Colon (tissue), 2 donors: ENCODE data around the gene PHGDH.
"Not testable (repeated sequence)": the region's sequence is repeated elsewhere in the genome, so short reads cannot be mapped to it uniquely, and the experiment has no call there.

ENCODE experiments used
- FAIRE-seq: peaks from 2 replicates; lab custom pipeline; 2012; peaks lifted over from hg19 to GRCh38; lab: Jason Lieb, UNC
- donor health status: control.
- donor health status: control.

Gene PHGDH

DNA sequence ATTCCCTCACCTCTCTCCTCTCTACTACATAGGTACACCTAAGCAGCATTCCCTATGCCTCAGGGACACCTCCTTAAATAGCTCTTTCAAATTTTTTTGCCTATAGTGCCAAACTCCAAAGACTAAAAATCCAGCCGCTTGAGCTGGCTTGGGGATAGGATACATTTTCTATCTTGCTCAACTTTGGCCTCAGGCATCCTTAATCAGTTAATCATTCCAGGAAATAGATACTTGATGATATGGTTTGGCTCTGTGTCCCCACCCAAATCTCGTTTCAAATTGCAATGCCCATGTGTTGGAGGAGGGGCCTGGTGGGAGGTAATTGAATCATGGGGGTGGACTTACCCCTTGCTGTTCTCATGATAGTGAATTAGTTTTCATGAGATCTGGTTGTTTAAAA lies 11.4 kb upstream of the PHGDH start:
- FAIRE-seq = no peak

DNA sequence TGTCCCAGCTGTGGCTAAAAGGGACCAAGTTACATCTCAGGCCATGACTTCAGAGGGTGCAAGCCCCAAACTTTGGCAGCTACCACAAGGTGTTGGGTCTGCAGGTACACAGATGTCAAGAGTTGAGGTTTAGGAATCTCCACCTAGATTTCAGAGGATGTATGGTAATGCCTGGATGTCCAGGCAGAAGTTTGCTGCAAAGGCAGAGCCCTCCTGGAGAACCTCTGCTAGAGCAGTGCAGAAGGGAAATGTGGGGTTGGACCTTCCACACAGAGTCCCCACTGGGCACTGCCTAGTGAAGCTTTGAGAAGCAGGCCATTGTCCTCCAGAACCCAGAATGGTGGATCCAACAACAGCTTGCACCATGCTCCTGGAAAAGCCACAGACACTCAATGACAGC lies 10.1 kb upstream of the PHGDH start:
- no peak for FAIRE-seq

DNA sequence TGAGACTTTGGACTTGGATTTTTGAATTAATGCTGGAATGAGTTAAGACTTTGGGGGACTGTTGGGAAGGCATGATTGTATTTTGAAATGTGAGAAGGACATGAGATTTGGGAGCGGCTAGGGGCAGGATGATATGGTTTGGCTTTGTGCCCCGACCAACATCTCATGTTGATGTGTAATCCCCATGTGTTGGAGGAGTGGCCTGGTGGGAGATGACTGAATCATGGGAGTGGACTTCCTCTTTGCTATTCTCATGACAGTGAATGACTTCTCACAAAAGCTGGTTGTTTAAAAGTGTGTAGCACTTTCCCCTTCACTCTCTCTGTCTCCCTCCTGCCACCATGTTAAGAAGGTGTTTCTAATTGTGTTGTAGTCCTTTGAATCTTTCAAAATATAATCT lies 9.3 kb upstream of the PHGDH start:
- no peak for FAIRE-seq

DNA sequence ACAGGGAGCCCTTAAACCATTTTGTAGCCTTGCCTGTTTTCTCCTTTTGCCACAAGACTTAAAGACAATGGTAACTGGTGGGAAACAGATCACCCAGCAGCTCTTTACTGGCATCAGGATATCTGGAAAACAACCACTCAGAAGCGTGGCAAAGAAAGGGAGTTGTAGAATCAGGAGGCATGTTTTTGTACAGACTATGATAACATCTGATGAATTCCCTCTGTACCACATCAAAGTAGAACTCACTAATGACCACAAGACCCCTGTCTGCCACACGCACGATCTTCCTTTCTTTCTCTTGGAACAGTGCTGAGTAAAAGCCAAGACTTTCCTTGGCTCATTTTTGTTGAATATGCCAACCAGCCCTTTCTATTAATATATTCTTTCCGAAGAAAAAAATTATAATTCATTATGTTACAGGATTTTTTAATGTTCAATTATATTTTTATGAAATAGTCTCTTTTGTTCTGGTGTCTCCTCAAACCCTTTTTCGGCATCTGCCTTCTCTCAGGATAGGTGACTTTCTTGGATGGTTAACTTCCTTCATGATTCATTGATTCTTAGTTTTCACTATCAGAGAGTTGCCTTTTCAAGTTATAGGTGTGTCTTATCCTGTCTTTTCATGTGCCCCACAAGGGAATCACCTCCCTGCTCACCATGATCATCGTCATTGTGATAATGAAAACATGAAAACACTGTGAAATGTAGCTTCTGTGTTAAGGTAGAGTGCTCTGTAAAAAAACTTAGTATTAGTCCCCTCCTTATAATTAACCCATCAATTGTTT lies 7.9 kb upstream of the PHGDH start:
- FAIRE-seq = no peak

DNA sequence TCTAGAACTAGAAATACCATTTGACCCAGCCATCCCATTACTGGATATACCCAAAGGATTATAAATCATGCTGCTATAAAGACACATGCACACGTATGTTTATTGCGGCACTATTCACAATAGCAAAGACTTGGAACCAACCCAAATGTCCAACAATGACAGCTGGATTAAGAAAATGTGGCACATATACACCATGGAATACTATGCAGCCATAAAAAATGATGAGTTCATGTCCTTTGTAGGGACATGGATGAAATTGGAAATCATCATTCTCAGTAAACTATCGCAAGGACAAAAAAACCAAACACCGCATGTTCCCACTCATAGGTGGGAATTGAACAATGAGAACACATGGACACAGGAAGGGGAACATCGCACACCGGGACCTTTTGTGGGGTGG lies 5.1 kb upstream of the PHGDH start:
- not testable (repeated sequence) for FAIRE-seq

DNA sequence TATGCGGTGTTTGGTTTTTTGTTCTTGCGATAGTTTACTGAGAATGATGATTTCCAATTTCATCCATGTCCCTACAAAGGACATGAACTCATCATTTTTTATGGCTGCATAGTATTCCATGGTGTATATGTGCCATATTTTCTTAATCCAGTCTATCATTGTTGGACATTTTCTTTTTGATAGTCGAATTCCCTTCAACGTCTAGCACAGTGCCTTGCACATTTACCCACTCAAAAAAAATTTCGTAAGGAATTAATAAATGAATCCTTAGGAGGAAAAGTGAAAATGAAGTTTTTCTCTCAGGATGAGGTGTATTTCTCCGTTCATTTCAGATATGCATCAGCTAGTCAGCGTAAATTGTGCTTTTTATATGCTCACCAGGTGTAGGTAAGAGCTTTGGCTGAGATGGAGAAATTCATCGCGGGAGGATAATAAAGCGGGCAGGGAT lies 354 bp upstream of the PHGDH start:
- FAIRE-seq = not testable (repeated sequence)

DNA sequence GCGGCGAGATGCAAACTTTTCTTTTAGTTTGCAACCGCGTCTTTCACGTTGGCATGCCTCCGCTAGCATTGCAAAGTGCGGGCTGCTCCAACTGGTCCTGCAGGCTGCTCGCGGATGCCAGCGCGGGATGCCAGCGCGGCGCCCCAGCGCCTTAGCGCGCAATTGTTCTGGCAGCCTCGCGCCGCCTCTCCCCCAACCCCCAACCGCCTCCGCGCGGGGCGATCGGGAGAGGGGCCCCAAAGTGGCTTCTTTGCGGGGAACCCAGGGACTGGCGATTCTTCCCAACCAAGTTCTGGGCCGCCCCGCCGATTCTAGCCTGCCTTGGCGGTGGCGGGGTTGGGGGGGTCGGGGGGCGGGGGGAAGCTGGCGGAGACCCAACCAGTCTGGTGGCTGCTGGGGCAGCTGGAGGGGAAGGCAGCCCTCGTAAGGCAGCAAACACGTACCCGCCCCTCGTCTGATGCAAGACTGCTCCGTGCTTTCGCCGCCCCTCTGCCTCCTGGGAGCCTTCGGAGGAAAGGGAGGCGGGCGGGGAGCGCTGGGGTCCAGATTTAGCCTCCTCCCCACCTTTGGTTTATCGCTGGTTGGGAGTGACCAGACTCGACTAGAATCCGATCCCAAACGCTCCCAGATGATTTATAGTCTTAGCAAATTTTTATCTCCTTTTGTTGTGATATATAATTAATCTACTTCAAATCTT lies 756 bp downstream of the PHGDH start:
- FAIRE-seq = no peak

DNA sequence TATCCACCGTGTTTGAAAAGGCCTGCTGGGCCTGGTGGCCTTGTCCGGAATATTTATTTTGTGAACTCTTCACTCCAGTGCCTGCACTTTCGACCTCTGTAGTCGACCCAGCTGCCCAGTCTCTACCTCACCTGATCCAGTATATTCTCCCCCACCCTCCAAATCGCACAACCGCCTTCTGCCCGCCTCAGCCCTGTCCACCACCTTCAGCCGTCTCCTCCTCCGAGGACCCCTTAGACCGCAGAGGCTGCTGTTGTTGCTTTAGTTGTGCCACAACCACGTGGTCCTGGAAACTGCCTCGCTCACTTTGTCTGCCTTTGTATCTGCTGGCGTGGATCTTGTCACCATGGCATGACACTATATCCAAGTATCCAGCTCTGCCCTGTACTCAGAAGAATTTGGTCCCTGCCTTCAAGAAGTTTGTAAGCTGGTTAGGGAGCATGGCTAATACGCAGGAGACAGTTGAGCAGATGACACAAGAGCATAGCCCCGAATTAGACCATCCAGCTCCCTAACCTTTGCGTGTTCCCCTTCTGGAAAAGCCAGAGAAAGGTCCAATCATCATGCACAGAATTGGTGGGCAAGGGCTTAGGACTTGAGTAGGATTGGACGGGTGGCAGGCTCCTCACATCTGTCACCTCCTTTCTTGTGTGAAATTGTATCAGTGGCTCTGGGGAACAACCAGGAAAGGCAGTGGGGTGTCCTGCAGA lies 1.5 kb downstream of the PHGDH start:
- FAIRE-seq = no peak

DNA sequence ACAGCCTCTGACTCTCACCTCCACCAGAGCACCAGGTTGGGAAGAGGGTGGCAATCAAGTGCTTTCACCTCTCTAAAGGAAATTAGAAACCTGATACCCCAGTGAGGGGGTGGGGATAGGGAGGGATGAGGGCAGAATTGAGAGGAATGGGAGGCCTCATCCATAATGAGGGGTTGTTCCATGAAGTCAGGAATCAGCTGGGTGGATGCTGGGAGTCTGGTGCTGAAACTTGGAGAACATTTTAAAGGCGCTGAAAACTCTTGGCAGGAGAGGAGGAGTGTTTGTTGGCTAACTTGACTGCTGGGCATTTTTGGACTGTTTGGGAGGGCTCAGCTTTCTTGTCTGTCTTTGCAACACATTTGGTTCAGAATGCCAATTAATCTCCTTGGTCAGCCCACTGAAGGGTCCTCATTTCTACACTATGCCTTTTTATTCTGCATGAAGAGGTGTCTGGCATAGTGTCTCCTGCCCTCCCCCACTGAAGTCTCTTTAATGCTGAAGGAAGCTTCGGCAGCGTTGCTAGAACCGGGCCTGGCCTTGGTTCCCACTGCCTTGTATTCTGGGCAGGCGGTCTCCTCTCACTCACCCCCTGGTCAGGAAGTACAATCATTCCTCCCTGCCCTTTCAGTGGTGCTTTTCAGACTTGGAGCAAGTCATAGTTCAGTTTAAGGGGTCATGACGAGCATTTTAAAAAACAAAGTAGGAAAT lies 2.2 kb downstream of the PHGDH start:
- no peak for FAIRE-seq

DNA sequence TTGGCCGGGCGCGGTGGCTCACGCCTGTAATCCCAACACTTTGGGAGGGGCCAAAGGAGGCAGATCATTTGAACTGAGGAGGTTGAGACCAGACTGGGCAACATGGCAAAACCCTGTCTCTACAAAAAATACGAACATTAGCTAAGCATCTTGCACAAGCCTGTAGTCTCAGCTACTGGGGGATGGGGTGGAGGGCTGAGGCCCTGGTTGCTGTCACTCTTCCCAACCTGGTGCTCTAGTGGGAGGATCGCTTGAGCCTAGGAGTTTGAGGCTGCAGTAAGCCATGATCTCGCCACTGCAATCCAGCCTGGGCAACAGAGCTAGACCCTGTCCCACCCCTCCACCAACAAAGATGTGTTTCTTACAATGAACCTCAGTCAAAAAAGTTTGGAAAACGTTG lies 2.8 kb downstream of the PHGDH start:
- FAIRE-seq = no peak

DNA sequence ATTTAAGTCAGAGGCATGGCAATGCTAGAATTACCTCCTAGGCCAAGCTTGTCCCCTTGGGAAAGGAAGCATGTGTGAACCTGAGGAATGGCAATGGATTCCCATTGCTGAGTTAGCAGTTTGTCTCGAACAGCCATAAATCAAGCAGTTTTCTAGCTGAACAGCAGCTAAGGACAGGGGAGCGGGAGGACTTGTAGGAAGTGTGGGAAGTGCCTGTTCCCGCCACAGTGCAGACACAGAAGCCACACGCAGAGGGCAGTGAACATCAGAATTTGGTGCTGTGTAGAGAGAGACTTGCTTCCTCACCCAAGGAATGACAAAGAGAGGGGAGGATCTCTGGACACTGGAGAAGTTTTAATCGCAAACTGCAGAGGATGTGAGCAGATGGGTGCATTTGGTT lies 3.8 kb downstream of the PHGDH start:
- FAIRE-seq = no peak

DNA sequence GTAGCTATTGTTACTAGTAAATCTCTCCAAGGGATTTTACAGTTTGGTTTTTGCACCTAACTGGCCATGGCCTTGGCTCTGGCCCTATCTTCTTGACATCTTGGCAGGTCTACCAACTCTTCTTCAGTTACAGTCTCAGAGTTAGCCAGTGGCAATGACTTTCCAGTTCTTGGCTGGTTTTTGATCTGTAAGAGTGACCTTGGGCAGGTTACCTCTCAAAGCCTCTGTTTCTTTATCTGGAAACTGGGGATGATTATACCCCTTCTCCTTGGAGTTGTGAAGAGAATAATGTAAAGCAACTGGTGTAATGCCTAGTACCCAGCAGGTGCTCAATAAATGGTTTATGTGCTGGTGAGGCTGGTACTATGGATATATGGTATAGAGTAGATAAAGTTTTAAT lies 6.7 kb downstream of the PHGDH start:
- FAIRE-seq = no peak

DNA sequence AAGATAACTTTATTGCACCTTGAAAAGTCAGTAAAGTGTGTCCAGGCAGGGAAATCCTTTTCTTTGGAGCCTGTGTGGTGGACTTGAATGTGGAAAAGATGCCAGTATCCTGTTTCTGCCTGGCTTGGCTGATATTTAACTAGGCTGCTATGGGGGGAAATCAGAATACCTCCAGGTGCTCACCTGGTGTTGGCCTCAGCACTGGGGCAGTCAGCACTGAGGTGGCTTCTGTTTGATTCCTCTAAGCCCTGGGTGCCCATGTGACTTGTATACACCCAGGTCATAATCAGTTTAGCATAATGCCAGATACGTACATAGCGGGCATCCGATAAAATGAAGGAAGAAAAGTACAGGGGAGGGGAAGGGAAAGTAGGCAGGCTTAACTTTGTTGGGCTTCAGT lies 7.2 kb downstream of the PHGDH start:
- no peak for FAIRE-seq

DNA sequence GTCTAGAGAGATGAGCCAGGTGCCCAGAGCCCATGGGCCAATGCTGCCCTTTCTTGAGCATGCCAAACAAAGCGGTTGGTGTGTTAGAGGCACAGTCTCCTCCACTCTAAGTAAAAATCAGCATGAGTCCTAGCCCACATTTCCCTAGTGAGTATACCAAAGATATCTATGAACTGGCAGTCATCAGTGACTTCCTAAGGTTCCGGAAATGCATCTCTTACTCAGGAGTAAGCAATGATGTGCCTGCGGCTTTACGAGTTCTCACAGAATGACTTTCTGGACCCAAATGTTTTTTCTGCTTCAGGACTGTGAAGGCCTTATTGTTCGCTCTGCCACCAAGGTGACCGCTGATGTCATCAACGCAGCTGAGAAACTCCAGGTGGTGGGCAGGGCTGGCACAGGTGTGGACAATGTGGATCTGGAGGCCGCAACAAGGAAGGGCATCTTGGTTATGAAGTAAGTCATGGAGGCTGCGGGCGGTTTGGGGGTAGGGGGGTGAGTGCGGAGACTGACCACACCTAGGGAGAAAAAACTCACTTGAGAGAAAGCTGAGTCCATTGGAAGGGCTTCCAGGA lies 9.2 kb downstream of the PHGDH start:
- no peak for FAIRE-seq

DNA sequence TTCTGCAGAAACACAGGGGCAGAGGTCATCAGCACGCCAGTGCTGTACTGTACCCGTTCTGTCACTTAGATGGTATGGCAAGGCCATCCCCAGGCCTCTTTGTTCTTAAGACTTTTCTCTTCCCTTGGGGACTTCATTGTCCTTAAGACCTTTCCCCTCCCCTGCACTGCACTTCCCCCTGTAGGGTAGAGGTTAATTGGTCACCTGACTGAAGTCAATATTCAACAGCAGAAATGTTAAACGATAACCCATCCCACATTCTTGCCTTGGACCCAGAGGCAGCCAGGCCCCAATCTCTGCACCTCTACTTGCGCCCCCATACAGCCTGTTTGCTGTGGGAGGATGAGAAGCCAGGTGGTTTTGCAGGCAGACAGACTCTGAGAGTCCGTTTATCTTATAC lies 10.2 kb downstream of the PHGDH start:
- FAIRE-seq = no peak

DNA sequence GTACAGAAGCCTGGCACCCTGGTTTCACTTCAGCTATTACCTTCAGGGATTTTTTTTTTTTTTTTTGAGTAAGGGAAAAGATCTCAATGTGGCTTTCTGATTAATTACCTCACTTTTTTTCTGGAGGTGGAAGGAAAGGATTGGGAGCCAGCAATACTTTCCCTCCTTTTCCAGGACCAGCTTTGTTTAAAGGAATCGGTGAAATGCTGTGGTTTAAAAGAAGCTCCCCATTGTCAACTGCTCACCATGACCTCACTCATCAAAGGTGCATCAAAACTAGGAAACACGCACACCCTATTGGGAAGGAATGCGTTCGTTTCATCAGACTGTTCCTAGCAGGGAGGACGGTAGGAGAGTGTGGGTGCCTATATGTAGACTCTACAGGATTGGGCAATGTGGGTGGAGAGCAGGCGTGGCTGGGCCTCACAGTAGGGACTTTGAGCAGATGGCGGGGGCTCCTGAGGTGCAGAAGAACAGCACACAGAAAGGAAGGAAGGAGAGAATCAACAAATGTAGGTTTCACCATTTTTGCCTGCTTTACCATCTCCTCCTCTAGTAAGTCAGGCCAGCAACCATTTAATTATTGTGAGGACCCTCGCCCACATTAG lies 13.0 kb downstream of the PHGDH start:
- no peak for FAIRE-seq

DNA sequence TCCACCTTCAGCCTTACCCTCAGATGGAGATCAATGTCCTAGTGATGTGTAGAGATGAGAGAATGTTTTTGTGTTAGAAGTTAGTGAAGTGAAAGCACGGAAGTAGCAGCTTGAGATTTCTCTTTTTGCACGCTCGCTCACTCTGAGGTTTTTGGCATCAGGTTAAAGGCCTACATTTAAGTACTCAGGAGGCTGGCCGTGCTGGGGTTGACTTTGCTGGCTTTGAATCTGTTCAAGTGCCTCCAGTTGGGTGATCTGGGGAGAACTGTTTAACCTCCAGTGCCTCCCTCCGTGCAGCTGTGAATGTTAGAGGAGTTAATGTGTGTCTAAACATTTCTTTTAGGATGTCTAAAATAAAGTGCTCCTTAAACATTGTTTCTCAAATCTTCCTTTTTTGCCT lies 13.9 kb downstream of the PHGDH start:
- FAIRE-seq = no peak

DNA sequence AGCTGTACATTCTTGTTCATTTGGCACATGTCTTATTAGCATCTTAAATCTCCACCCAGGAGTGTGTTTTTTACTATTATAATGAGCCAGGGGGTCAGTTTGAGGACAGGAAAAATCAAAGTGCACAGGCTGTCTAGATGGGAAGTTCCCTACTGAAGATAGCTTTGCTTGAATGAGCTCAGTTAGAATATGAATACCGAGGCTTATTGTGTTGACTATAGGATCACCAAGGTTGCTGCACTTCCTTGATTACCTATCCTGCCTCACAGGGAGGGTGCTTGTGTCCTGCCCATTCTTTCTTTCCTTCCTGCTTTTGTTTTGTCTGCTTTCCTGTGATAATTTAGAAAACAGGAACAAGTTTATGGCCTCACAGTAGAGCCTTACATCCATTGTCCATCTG lies 16.3 kb downstream of the PHGDH start:
- FAIRE-seq = no peak

DNA sequence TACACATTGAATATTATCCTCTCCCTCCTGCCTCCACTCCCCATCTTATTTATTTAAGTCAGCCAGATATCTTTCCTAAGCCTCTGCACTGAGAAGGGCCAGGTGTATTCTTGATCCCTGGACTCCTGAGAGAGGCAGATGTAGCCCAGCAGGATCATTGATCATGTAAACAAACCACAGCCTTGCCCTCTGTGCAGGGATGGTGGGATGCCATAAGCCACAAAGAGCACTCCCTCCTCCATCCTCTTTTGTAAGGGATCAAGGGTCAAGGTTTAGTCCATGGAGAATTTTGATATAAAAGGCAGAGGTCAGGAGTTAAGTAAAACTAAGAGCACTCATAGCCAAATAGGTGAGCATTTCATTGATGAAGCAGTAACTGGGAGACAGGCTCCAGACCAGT lies 17.3 kb downstream of the PHGDH start:
- FAIRE-seq = no peak

DNA sequence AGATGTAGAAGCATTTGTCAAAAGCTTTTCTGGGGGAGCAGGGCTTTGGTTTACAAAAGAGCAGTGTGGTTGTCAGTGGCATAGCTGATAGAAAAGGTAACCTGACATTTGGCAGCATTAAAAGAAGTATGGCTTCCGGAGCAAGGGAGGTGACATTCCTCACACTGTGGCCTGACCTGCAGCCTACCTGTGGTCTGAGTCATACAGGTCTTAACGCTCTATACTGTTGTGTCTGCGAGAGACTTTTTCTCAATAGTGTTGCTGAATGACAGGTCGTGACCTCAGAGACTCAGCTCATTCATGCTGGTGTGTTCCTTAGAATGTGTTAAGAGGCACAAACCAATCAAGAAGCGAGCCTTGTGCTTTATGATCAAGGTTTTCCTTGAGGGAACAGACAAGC lies 19.3 kb downstream of the PHGDH start:
- no peak for FAIRE-seq

DNA sequence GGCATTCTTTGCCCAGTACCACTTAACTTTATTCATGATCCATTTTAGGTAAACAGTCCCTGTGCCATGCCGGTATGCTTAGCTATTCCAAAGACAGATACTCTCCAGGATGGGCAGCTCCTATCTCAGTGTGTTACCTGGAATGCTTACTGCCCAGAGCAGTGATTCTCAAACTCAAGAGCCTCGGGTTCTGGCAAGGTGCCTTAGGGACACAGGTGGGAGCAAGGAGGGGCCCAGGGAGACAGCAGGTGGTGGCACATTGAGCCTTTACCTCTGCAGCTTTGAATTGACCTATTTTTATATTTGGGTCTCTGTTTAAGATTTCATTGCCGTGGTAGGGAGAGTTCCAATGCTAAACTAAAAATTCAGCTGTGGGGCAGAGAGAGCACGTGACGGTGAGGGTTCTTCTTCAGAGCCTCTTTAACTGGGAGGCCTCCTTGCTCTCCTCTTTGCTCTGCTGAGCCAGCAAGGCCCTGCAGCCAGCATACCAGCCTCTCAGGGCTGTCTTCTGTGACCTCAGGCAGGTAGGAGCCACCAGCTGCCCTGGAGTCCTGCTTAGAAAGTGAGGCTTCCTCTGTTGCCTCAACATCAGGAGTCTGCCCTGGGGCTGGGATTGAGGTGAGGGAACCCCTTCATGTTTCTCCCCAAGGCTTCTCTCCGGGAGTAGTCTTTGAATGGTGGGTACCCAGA lies 20.2 kb downstream of the PHGDH start:
- FAIRE-seq = no peak
